ENCODE data around the gene GPC5. TPM values are rescaled to one million over a fixed set of nuclear protein-coding genes. Genes with fewer than 3 reads are reported as not detected.

GPC5 gene
- total and polyA plus RNA-seq, 2 of the 13 experiments (the other 11 are each of a cell fraction or from before 2014, with no cell fraction given): 0.02 to 0.07 TPM

DNA sequence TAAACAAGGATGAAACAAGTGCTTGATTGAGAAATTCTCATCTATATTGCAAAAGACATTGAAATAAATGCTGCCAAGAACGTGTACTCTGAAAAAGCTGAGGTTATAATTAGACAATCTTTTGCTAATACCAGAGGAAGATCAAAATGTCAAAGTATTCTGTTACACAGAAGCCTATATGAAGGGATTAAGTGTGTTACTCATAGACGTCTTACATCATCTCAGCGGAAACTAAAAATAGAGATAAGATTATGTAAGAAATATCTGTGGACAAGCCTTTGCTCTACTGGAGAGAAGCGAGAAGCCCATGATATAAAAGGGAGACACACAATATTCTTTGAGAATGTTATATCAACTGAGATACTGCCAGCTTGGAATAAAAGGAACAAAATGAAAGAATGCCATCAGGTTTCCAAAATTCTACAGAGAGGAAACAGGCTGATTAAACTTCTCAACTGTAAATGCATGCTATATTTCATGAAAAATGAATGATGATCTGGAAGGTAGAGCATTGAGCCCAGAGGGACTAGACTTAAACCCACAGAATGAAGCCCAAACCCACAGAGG is 699.0 kb downstream of the GPC5 start:
- Histone ChIP-seq H3K36me3 (replicated peaks in 1 of 2; ENCODE audit: control insufficient read depth in 1 of 2, insufficient read depth in 2 of 2, low read length in 2 of 2) (no peaks in the 10 kb centered on the region), H3K9ac (ENCODE audit: insufficient read depth, low read depth, low read length) (no peak overlapping the region), H3K4me2 (ENCODE audit: low read depth, low read length) (no peak overlapping the region), H3K79me2 (ENCODE audit: insufficient read depth, low read length) (no peaks in the 10 kb centered on the region), H2AFZ (ENCODE audit: low read length) (no peak overlapping the region), H3K9me3 (ENCODE audit: low read length) (no peaks in the 10 kb centered on the region), H3K4me3 (replicated peaks in 1 of 3; ENCODE audit: insufficient read depth in 1 of 3, low read depth in 2 of 3, low read length in 3 of 3) (no peak overlapping the region), H4K20me1 (ENCODE audit: insufficient read depth, low read length) (no peaks in the 10 kb centered on the region), H3K4me1 (ENCODE audit: insufficient read depth, low read length) (no peaks in the 10 kb centered on the region), H3K27ac (ENCODE audit: extremely low read length, insufficient read depth, low read length) (no peak overlapping the region), H3K27me3 (ENCODE audit: control insufficient read depth in 1 of 2, insufficient read depth in 2 of 2, low read length in 2 of 2) (no peaks in the 10 kb centered on the region)
- CTCF ChIA-PET (ENCODE audit: low intra/inter-chr PET ratio, low total read pairs): no interaction called here
- ATAC-seq (no peak), DNase-seq (ENCODE audit: low spot score) (no peak), FAIRE-seq (no peak)
- BruUV-seq (replicated peaks): no TSS peak
- intact Hi-C loops (cut with micrococcal nuclease; ENCODE audit: unreplicated experiment): no loop called here
- in situ Hi-C loops (cut with HindIII; ENCODE audit: extremely low pct_ligation_motif_present, low pct_unique_long_range_greater_than_20kb): no loop called here
- TF ChIP-seq ZNF567 (CRISPR knock-in tag; IDR thresholded peaks at IDR 0.05; ENCODE audit: borderline replicate concordance) (no peak), POGK (CRISPR knock-in tag; conservative IDR thresholded peaks at IDR 0.05) (no peak), ZFP36L1 (CRISPR knock-in tag; IDR thresholded peaks at IDR 0.05) (no peak), ZBTB26 (CRISPR knock-in tag; IDR thresholded peaks at IDR 0.05; ENCODE audit: borderline replicate concordance) (no peak), ARID4A (CRISPR knock-in tag; IDR thresholded peaks at IDR 0.05; ENCODE audit: borderline replicate concordance) (no peak)
- POLR2A ChIA-PET: no interaction called here
- 1% methylated on average over 4 of the region's 4 CpGs for WGBS (ENCODE audit: low lambda C conversion rate)

All from HepG2 (cell line).